Stimulated activated CD4-positive, alpha-beta T cell treated with anti-CD3 and anti-CD28 coated beads, Interleukin-4, amount 100 ng/mL, for 24 hours (primary cell): Measurements from ENCODE around the gene ETV6.

Source experiments
- DNase-seq: peaks from one replicate; pipeline ENCODE4 v3.0.0-alpha.2; 2020

Gene ETV6

DNA sequence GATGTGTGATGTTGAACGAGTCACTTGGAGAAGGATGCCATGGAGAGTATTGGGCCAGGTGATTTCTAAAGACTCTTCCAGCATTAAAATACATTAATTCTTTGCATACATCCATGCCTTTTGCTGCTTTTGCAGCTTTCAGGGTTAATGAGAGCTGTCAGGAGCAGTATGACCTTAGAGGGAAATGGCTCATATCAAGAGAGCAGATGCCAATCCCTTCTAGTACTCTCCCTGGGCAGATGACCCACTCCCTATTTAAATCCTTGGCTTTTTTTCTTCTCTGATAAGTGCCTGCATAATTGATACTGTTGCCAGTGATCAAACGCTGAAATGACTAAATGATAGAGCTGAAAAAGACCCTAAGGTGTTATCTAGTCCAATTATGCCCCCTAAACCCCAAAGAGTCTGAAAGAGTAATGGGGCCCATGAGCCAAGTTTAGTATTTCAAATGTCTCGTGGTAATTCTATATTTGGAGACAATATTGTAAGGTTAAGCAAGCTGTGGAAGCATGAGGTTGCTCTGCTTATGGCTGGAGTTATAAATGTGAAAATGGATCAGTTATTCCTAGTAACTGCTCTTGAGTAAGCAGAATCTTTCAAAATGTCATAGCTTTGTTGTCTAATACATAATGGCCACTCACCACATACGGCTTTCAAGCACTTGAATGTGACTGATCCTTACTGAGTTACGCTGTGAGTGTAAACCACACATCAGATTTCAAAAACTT lies 137.3 kb downstream of the ETV6 start:
- DNase-seq, result no peak

DNA sequence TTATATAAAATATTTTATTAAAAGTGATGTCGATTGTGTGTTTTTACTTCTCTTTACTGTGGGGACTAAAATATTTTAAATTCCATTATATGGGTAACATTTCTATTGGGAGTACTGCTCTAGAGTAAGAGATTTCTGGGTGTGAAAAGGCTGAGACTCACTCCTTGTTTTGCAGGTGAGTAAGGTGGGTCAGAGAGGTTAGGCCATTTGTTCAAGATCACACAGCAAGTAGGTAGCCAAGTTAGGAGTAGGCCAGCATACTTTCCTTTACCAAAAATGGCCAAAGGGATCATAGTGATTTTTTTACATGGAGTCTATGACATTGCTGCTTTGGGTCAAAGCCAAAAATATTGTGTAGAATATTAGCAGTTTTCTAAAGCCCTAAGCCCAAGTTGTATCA lies 138.0 kb downstream of the ETV6 start:
- DNase-seq, result no peak

DNA sequence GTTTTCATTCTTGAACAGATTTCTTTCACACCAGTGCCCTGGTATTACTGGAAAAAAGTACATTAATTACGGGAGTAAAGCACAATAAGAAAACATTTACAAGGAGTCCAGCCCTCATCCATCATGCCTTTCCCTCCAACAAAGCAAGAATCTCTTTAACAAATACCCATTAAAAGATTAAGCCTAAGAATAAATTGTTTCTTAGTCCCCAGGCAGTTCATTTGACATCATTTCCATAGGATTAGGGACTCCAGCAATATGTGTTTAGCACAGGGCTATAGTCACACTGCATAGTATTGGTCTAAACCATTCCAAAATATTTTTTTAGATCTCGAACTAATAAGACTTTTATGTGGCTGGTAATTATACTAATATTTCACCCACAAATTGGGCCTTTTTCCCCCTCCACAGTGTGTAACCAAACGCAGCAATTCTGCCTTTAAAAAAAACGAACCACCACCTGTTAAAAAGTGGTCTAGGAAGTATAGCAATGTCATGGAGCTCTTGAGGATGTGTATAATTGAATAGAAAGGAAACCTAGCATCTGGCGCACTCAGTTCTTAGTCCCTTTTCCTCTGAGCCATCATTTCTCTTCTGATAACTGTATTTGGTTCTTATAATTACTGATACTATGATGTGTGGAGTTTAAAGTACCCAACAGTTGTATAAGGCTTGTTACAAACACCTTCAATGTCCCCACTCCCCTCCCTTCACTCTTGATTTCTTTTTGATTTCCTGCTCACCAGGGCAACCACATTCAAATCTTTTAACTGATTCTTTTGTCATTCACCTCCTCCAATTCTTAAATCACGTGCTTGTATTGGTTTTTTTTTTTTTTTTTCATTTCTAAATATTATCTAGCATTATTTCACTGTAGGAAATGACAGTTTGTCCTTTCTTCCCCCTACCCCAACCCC lies 138.7 kb downstream of the ETV6 start:
- DNase-seq, result no peak

DNA sequence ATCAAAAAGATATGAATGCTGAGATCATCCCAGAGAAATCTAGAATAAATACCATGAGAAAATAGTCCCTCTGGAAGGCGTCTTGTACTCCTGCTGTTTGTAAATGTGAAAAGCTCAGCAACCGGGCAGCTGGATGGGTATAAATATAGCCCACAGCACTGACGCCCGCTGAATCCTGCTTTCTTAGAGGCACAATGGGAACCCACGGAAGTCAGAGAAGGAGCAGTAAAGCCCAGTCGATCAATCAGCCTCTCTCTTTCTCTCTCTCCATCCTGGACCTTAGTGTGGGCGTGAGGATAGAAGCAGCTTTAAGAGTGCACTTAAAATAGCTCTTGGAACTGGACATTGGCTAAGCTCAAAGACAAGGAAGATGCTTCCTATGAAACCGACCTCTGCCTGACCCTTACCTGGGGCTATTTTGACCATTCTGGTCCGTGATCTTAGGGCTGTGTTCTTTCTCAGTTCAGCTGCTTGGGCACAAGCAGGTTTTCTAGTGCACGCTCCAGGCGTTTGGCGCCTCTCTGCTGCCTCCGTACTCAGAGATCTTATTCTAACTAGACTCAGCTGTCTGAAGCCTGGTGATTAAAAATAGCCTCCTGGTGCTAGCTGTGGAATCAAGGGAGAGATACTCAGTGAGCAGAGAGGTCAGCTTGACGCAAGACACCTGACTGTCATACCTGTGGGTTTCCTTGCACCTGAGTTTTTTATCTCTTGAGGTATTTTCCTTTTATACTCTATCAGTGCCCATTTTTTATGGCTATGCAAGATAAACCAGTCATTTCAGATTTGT lies 144.6 kb downstream of the ETV6 start:
- no peak for DNase-seq

- no peak for DNase-seq
Observed at GRCh38 chr12:11794751-11795150, 145.3 kb downstream of the ETV6 start.

- no peak for DNase-seq
Observed at GRCh38 chr12:11795192-11795912, 145.9 kb downstream of the ETV6 start.

- no peak for DNase-seq
Observed at GRCh38 chr12:11795913-11796459, 146.5 kb downstream of the ETV6 start.

DNA sequence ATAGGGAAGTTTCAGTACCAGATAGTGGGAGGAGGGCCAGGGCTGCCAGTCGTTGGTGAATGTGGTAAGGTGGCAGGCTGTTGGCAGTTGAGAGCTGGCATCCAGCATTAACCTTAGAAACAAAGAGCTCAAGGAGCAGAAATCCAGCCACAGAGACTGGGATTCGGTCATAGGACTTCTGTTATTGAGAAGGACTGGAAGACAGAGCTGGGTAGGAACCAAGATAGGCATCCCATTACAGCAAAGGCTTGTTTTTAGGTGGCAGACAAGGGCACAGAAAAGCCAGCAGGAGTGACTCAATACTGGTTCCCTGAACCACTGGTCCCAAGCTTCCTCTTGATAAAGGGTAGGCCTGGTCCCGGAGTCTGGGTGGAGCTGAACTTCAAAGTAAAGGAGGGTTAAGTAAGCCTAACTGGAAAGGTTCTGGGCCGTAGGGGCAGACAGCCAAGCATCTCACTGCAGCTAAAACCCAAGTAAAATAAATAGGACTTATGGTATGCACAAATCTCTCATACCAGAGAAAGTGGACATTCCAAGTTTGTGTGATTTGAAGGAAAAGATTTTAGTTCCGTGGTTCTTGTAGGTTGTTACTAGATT lies 147.9 kb downstream of the ETV6 start:
- no peak for DNase-seq

- no peak for DNase-seq
Observed at GRCh38 chr12:11798006-11798708, 148.7 kb downstream of the ETV6 start.

DNA sequence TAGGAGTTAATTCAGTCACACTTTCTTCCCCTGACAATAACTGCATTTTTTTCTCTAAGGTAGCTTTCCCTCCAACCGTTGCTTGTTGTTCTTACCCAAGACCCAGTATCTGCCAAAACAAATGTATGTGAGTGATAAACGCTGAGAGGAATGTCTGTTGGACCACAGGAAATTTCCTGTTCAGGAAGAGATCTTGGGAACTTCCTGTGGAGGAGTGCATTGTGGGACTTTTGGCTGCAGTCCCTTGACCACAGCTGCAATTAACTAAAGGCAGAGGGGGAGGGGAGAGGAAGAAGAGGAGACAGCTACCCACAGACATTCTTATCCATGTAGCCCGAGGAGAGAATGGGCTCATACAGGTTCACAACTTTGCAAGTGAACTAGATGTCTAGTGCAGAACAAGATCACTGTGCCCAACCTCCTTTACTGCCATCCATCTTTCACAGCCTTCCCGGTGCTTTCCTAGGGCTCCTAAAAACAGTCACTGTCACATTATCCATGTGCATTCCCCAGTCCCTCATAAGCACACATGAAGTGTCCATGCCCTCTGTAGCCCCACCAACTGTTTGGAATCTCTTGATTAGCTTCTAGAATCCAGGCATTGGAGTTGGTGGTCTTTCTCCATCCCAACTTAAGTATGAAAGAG lies 149.5 kb downstream of the ETV6 start:
- DNase-seq, result no peak

GRCh38 chr12:11799502-11799873 lies 150.0 kb downstream of the ETV6 start:
- no peak for DNase-seq

GRCh38 chr12:11801643-11802042 lies 152.2 kb downstream of the ETV6 start:
- no peak for DNase-seq

DNA sequence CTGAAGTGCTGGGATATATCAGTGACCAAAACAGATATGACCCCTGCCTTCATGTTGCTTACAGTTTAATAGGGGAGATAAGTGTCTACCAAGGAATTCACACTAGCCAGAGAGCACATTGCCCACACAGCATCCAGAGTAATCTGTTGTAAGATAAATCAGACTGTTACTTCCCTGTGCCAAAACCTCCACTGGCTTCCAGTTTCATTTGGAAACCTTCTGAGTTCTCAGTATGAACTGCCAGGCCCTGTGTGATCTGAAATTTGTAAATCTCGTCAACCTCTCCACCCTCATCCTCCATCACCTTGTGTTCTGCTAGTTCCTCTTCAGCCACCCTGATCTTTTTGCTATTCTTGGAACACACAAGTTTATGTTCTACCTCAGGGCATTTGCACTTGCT lies 154.7 kb downstream of the ETV6 start:
- no peak for DNase-seq

- no peak for DNase-seq
Observed at GRCh38 chr12:11805043-11805442, 155.6 kb downstream of the ETV6 start.

- no peak for DNase-seq
Observed at GRCh38 chr12:11805680-11806079, 156.2 kb downstream of the ETV6 start.

- no peak for DNase-seq
Observed at GRCh38 chr12:11807458-11807857, 158.0 kb downstream of the ETV6 start.

- DNase-seq, result no peak
Observed at GRCh38 chr12:11808931-11809330, 159.5 kb downstream of the ETV6 start.

DNA sequence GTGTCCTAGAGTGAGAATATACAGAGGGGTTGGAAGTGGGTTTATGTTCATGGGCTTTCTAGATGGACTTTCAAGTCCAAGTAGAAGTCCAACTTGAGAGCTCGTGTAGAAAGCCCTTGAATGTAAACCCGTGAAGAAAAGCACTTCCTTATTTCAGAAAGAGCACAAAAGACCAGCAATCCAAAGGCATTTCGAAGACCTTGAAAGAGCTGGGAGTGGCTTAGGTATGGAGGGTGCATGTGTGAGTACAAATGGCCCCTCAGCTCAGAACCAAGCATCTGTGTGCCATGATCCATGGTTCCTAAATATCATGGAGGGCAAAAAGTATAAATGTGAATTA lies 160.7 kb downstream of the ETV6 start:
- no peak for DNase-seq

- DNase-seq, result no peak
Observed at GRCh38 chr12:11811008-11811407, 161.5 kb downstream of the ETV6 start.

GRCh38 chr12:11812241-11812585 lies 162.7 kb downstream of the ETV6 start:
- no peak for DNase-seq
